ENCODE results near the gene NDC80. TPM values are rescaled to one million over a fixed set of nuclear protein-coding genes. Genes with fewer than 3 reads are reported as not detected.

The NDC80 gene
- total RNA-seq, 1 donor from 2014 or later, result 72.8 TPM

DNA sequence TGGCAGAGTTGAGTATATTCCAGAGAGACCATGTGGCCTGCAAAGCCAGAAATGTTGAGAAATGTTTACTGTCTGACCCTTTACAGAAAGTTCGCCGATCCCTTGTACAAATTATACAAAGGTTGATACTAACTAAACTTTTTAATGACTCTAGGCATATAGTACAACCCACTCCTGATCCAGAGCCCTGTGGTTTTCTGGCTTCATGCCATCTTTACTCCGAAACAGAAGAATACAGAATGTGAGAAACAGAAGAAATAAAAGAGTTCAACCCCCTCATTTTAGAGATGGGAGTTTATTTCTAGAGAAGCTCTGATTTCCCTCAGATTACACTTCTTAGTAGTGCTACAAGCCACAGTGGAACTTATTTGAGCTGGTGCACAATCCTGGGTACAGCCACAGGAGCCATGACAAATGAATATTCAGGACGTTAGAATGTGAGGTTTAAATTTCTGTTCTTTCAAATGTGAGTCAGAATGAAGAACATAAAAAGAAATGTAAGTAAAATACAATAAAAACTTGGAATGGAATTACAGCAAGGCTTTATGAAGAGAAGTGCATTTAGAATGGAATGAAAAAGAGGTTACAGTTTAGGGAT is 46.1 kb downstream of the NDC80 start:
- intact Hi-C loops (cut with micrococcal nuclease), result no loop called here

DNA sequence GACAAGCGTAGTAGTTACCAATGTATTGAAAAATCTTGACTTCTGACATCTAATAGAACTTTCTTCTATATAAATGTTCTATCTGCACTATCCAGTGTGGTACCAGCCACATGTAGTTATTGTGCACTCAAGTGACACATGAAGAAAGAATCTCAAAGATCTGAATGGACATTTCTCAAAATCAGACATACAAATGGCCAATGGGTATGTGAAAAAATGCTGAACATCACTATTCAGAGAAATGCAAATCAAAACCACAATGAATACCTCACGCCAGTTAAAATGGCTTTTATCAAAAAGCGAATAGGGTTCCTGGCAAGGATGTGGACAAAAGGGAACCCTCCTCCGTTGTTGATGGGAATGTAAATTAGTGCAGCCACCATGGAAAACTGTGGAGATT is 46.7 kb downstream of the NDC80 start:
- intact Hi-C loops (cut with micrococcal nuclease), result no loop called here

DNA sequence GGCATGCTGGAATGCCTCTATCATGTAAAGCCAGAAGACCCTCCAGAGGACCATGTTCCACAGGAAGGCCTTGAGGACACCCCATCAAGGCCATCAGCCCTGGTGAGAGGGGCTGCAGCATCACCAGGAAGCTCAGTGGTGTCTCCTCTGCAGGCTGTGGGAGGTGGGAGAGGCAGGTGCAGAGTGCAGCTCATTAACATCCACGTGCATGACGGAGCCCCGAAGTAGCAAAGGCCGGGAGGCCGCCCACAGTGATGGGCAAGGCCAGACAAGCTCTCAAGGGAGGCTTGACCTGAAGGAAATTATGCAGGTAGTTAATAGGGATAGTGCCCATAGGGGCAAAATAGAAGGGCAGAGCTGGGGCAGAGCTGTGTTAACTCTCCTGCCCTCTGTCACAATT is 53.9 kb downstream of the NDC80 start:
- intact Hi-C loops (cut with micrococcal nuclease), result no loop called here

DNA sequence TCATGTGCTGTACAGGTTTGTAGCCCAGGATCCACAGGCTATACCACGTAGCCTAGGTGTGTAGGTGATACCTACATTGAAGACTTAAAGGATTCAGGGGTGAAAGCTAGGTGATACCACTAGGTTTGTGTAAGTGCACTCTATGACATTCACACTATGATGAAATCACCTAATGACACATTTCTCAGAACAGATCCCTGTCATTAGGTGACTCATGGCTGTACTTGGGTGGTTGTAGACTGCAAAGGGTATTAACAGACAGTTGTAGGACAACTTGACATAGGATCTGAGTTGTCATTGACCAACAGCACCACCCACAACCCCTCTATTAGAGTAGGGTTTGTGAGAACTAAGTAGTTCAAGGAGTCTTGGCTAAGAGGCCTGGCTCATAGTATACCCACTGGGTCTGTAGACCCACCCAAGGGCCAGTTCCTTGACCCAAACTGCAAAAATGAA is 56.5 kb downstream of the NDC80 start:
- intact Hi-C loops (cut with micrococcal nuclease), result no loop called here

DNA sequence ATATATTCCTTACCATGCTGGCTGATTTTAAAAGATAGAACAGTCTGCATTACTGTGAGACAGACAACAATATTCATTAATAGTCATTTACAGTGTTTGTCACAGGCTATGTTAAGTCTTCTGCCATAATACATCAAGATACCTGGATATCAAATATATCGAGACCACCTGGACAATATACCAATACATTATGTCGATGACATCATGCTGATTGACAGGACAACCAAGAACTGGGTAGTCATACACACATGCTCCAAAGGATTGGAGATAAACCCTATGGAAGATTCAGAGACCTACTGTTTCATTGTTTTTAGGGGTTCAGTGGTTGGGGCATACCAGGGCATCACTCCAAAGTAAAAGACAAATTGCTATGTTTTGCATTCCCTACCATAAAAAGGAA is 57.6 kb downstream of the NDC80 start:
- intact Hi-C loops (cut with micrococcal nuclease), result no loop called here

DNA sequence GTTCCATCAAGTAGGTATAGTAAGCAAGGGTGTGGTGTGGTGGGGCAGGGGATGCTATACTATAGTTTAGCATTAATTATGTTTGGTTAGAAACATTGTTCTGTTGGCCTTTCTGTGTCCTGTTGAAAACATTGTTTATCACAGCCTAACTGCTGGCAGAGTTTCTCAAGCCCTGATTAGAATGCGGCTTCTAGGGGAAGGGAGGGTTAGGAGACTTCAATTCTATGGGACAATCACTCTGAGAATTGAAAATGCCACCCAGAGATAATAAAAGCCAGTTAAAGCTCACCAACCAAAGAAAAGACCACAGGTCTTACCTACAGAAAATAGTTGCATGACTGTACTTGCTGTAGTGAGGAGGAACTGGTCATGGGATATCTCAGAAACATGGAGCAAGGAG is 64.2 kb downstream of the NDC80 start:
- intact Hi-C loops (cut with micrococcal nuclease), result loop anchor here (5.0 kb wide), 1 partner anchor 327 kb away; no protein-coding TSS in a partner anchor

DNA sequence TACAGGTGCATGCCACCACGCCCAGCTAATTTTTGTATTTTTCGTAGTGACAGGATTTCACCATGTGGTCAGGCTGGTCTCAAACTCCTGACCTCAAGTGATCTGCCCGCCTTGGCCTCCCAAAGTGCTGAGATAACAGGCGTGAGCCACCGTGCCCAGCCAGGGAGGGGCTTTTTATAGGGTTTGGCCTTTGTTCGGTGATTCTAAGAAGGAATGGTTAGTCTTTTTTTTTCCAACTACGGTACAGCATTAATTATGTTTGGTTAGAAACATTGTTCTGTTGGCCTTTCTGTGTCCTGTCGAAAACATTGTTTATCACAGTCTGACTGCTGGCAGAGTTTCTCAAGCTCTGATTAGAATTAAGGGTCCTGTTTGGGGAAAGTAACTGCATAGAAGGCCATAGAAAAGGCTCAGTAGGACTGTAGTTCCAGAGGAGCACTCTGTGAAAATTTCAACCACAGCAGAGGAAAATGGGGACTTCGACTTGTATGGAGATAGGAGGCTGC is 64.8 kb downstream of the NDC80 start:
- intact Hi-C loops (cut with micrococcal nuclease), result loop anchor here (1.0 to 5.0 kb wide), 5 partner anchors 19 to 326 kb away; partner anchors contain the start of genes METTL4, NDC80 and SMCHD1

DNA sequence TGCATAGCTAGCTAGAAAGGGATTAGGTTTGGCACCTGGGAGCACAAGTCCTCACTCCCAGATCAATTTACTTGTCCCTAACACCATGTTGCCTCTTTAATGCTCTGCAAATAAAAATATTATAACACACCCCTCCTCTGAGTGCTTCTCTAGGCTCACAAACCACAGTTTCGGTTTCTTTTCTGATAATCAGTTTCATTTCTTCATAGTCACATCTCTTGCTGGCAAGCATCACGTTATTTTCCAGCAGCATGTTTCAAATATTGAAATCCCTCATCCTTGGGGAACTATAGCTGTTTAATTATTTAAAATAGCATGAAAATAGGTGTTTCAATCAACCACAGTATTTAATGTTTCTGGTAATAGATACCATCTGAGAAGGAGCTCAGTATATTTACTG is 70.3 kb downstream of the NDC80 start:
- intact Hi-C loops (cut with micrococcal nuclease), result loop anchor here (1.0 to 5.0 kb wide), 5 partner anchors 14 to 966 kb away; partner anchors contain the start of genes MYL12A and SMCHD1

DNA sequence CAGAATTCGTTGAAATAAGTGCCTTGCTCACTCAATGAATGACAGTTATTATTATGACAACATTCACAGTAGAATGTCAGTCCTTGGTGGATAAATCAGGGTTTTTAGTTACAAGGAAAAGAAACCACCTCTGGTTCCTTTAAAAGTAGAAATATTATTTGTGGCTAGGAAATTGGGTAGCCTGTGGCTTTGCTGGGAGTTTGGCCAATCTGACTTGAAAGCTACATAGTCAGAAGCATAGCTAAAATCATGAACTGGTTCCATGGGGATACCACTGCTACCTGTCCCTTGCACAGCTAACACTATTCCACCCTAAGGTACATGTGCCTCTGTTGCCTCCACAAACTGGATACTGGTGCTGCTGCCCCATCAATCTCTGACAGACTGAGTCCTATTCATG is 71.4 kb downstream of the NDC80 start:
- intact Hi-C loops (cut with micrococcal nuclease), result loop anchor here (5.0 kb wide), 2 partner anchors 605 to 965 kb away; partner anchors contain the start of gene MYL12A

DNA sequence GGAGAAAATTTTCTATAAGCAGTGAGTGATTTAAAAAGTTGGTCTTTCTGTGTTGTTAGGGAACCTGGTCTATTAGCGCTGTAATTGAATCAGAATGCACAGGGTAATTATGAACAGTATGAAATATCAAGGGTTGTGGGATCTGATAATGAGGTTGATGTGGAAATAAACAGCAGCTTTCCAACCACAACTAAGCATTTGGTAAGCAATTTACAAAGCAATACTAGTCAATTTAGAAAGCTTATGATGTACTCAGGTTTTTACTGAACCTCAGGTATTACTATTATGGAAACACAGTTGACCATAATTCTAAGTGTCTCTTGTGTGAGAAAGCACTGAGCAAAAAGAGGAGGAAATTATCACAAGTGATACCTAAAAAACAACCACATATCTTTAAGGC is 73.2 kb downstream of the NDC80 start:
- intact Hi-C loops (cut with micrococcal nuclease), result loop anchor here (5.0 kb wide), 2 partner anchors 603 to 963 kb away; partner anchors contain the start of gene MYL12A

DNA sequence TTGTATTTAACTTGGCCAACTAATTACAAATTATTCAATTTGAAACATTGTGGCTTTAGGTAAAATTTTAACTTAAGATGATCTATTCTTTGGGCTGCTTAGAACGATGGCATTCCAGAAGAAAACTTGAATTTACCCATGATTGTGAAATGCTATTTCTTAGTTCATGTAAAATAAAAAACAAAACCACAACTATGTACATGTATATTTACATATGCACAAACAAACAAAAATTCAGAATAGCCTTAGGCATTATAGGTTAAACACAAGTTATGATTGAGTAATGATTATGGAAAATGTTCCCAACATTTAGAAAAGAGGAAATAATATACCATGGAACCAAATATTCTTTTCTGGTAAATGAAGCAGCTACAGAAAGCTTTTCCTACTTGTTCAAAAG is 80.6 kb downstream of the NDC80 start:
- intact Hi-C loops (cut with micrococcal nuclease), result loop anchor here (10.0 kb wide), 1 partner anchor 1837 kb away; the partner anchor contains the start of gene YES1

DNA sequence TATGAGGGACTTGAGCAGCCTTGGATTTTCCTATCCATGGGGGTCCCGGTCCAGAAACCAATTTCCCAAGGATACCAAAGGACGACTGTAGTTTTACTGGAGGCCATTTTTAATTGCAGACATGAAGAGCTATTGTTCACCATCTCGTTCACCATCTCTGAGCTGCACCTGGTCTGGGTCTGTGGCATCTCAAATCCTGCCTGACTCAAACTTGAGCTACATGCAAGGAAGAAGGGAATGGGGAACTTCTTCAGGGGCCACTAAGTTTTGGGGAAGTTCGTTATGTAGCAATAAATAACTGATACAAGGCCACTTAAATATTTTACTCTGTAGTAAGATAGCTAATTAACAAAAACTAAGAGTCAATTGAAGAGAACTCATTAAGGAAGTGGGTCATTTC is 82.1 kb downstream of the NDC80 start:
- intact Hi-C loops (cut with micrococcal nuclease), result loop anchor here (10.0 kb wide), 1 partner anchor 1839 kb away; the partner anchor contains the start of gene YES1

DNA sequence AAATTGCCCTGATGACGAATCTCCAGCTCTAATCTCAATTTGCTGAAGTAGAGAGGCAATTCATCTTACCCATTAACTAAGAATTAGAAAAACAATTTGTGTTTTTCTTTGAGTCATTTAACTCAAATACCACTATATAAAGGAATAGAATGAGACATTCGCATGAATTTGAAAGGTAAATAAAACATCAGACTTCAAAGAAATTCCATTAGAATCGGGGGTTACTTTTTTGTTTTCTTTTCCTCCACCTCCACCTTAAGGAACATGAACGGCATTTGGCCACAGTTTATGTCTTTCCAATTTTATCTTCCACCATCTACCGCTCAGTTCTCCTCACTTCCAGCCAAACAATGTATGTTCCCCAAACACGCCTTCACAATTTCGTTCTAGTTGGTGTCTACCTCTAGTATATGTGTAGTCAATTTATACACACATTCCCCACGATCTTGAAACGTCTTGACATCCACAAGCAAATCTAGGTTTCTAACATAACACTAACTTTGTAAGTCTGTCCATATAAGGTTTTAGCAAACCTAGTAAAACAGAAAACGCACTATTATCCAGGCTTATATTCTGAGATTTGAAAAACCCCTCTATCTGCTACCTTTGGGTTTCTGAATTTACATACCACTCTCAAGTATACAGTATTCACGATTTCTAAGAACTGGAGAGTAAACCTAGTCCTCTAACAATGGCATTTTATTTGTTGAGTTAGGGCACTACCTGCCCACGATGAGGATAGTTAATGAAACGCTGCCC is 83.0 kb downstream of the NDC80 start:
- intact Hi-C loops (cut with micrococcal nuclease), result loop anchor here (2.0 to 10.0 kb wide), 2 partner anchors 28 to 1840 kb away; partner anchors contain the start of gene YES1

DNA sequence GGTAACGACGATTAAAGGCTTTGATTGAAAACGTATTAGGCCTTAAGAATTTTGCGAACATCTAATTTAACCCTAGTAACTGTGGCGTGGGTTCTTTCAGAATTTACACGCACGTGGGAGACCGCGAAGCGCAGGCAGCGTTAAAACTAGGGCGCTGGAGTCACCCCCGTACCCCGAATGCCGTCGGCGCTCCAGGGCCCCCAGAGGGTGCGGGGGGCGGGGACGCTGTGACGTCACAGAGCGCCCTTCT is 83.5 kb downstream of the NDC80 start:
- intact Hi-C loops (cut with micrococcal nuclease), result loop anchor here (1.0 to 10.0 kb wide), 11 partner anchors 14 to 1840 kb away; partner anchors contain the start of genes EMILIN2, MYL12A, MYL12B and YES1

DNA sequence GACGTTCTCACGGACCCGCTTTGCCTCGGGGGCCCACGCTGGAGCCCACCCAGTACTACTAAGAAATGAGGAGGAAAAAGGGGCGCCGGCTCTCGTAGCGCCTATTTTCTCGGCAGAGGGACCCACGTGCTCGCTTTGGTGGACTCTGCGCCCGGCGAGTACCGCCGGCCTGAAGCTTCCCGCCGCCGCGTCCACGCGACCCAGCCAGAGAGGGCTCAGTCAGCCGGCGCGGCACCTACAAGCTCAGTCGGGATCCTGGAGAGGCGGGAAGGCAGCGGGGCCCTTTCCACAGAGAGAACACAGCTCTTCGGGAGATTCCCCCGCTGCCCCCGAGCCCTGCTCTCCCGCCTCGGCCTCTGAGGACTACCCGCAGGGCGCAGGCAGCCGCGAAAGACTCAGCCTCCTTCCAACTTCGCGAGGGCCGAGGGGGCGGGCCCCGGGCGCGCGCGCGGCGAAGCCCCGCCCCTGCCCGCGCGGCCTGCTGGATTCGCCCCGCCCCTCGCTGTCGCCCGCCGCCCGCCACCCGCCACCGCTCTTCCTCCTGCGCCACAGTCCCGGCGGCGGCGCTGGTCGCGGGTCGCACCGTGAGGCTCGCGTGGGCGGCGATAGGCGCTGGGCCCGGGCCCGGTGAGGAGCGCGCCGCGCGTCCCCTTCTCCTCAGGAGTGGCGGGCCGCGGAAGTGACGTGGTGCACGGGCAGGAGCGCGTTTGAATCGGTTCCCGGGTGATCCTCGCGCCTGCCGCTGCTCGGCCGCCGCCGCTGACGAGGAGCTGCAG is 84.0 kb downstream of the NDC80 start, which contains the start of gene SMCHD1:
TSS of gene SMCHD1 (plus strand) at position 549 of the 776 bp plus-strand sequence. CDS start 350 bp downstream, outside the sequence.
- intact Hi-C loops (cut with micrococcal nuclease), result loop anchor here (1.0 to 10.0 kb wide), 11 partner anchors 14 to 1841 kb away; partner anchors contain the start of genes EMILIN2, MYL12A, MYL12B and YES1

DNA sequence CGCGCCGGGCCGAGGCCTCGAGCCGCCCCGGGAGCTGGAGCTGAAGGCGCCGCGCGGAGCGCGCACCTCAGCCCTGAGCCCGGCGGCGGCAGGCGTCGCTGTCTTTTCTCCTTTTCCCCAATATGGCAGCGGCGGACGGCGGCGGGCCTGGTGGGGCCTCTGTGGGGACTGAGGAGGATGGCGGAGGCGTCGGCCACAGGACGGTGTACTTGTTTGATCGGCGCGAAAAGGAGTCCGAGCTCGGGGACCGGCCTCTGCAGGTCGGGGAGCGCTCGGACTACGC is 84.5 kb downstream of the NDC80 start:
- intact Hi-C loops (cut with micrococcal nuclease), result loop anchor here (1.0 to 10.0 kb wide), 13 partner anchors 15 to 1841 kb away; partner anchors contain the start of genes EMILIN2, METTL4, MYL12A and MYL12B

DNA sequence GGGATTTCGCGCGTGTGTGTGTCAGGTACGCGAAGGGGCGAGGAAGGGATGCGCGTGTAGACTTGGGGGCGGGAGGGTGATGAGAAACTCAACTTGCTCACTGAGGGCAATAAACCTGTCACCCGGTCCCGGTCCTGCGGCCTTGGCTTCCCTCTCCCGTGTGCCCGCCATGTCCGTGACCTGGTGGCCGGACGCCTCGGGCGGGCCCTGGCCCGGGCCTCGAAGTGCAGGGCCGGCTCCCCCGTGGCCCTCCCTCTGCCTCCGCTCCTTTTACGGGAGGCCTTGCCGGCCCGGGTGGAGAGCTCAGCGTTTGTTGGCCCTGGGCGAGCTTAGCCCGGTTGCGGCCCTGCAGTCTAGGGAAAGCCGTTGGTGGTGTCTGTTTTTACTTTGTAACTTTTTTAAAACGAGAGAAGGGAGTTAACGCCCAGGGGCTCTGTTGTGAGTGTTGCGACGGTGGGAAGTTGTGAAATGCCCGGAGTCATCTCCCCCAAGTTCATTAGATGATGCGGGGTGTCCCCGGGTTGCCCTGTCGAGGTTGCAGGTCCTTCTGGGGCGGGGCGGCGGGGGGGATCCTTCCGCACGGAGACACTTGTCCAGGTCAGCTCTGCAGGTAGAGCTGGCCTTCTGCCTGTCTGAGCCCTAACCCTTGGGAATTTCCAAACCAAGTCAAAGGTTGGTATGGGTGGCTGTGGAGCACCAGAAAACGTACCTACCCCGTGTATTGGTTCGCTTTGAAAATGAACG is 85.1 kb downstream of the NDC80 start:
- intact Hi-C loops (cut with micrococcal nuclease), result loop anchor here (1.0 to 10.0 kb wide), 9 partner anchors 68 to 1842 kb away; partner anchors contain the start of genes EMILIN2, METTL4, MYL12A and MYL12B

DNA sequence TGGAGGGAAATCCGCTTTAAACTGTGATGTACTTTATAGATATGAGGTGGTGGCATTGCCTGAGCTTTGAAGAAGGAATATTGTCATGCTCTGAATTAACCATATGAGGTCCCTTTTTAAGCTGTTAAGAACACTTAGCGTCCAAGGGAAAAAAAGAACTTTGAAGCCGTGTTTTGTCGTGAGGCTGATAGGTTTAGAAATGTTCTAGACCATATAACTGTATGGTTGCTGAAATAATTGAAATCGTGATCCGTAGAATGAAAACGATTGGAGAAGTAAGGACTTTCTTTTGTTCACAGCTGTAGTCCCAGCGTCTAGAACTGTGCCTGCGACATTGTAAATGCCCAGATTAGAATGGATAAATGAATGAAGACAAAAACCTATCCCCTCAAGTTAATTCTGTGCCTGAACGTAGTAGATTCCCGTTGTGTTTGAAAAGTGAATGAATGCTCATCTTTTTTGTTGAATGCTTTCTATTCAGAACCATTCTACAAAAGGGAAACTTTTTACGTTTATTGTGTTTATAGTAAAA is 85.7 kb downstream of the NDC80 start:
- intact Hi-C loops (cut with micrococcal nuclease), result loop anchor here (1.0 to 10.0 kb wide), 9 partner anchors 68 to 1842 kb away; partner anchors contain the start of genes EMILIN2, METTL4, MYL12A and MYL12B

DNA sequence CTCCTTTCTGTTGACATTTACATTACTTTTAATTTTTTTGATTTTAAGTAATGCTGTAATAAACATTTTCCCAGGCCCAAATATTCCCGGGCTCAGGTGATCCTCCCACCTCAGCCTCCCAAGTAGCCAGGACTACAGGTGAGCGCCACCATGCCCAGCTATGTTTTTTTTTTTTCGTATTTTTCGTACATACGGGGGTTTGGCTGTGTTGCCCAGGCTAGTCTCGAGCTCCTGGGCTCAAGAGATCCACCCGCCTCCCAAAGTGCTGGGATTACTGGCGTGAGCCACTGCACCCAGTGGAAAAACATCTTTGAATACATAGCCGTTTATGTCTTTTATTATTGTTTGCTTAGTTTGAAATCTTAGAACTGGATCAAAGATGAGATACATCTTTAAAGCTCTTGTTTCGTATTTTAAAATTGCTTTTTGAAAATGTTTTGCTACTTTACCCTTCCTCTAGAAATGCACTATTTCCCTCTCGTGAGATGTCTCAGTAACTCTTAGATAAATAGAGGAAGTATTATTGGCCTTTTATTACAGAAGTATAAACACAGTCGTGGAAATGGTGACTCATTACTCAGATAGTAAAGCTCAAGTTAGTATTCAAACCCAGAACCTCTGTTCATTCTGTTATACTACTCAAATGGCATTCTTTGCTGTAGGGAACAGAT is 86.6 kb downstream of the NDC80 start:
- intact Hi-C loops (cut with micrococcal nuclease), result loop anchor here (2.0 to 10.0 kb wide), 8 partner anchors 69 to 1843 kb away; partner anchors contain the start of genes EMILIN2, MYL12A, MYL12B and YES1
